MM.1S (cell line): ENCODE measurements around the gene ST3GAL4.

ENCODE experiments used
- CTCF ChIP-seq: fragments of 300-600 bp; sonication (generic); IDR thresholded peaks from 2 replicates; pipeline ENCODE4 v1.5.1; 2016; ENCODE audit warnings: antibody characterized with exemption, low read length, mixed read lengths
- EZH2phosphoT487 ChIP-seq: fragments of 300-600 bp; sonication (generic); IDR thresholded peaks from 2 replicates; pipeline ENCODE4 v1.6.1; 2018; ENCODE audit warnings: antibody characterized with exemption, low read length

DNA sequence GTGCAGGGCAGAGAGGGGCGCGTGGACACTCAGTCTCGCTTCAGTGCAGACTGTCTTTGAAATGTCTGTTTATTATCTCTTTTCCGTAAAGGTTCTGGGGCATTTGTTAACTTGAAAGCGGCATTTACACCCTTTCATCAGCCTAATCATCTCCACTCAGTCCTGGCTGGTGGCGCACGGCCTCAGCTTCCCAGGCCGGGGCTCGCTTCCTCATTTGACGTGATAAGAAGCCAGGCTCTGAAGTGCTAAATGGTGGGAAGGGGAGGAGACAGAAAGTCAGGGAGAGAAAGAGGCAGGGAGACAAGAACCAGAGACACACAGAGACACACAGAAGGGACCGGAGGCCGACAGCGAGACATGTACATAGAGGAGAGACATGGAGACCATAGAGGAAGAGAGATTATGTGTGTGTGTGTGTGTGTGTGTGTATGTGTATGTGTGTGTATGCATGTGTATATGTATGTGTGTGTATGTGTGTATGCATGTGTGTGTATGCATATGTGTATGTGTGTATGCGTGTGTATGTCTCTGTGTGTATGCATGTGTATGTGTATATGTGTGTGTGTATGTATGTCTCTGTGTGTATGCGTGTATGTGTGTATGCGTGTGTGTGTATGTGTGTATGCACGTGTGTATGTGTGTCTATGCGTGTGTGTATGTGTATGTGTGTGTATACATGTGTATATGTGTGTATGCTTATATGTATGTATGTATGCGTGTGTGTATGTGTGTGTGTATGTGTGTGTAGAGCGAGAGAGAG is 101.5 kb downstream of the ST3GAL4 start:
- TF ChIP-seq CTCF = no peak
- no peak for TF ChIP-seq EZH2phosphoT487
